ENCODE data around the gene RNASEH2A. TPM values are rescaled to one million over a fixed set of nuclear protein-coding genes. Genes with fewer than 3 reads are reported as not detected.
A peak's percentile ranks its signal among the peaks of the same experiment; 100 is the strongest.

The RNASEH2A gene
- total RNA-seq, 8 experiments from 2014 or later = 4.2 to 42.4 (median 12.3) TPM

DNA sequence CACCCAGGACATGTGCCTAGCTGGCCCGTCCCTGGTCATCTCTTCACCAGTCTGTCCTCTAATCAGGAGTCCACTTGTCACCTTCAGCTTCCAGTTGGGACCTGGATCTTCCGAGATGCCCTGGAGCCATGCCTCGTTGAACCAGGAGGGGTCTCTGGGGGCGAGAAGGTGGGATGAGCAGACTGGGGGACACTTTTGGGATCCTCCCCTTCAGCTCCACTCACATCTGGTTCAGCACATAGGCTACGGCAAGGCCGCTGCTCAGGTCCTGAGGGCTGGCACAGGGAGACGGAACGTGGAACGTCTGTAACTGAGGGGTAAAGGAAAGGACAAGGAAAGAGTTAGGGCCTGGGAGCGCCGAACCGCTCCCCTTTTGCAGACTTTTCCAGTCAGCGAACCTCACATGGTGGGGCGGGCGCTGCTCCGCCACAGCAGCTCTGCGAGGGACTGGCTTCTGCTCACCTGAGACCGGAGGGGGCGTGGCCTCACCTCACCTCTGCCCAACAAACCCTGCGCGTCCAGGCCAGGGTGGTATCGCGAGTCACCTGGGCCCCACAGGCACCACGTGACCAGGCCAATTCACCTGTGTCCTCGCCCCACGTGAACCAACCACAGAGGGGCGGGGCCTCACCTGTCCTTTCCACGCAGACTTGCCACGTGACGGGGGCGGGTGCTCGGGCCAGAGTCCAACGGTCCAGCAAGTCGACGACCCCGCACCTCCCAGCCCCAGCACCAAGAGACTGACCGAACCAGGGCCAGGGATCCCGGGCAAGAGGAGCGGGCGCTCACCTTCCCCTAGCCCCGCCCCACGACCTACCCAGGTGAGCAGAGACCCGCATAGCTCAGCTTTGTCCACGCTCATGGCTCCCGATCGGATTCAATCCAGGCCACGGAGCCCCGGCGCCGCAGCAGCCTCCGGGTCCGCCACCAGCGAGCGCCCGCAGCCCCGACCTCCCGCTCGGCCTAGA lies 31.5 kb upstream of the RNASEH2A start, which contains the start of gene HOOK2:
TSS of gene HOOK2 (minus strand) at position 965 of the 968 bp plus-strand sequence. CDS start at position 862, 103 bp downstream.
- H3K27ac ChIP-seq = peak within 1 kb of the TSS; percentile 37 to 40
- in situ Hi-C loops (cut with MboI; ENCODE audit: low pct_unique_long_range_greater_than_20kb in 2 of 9, low sequenced_read_pairs in 9 of 9, unreplicated experiment in 9 of 9) = no loop called here
- H3K4me1 ChIP-seq (replicated peaks in 1 of 2) = peaks cover 21 to 26% of the 10 kb centered on the region in 2 donors
- 60 to 100% methylated on average over 1 of the region's 58 CpGs; no CpG with 5 or more reads in 8 of the 10 experiments for whole genome bisulfite sequencing, 10 experiments
- ATAC-seq (replicated peaks in 6 of 8) = no peak
- H3K4me3 ChIP-seq = peak within 1 kb of the TSS; percentile 60 to 81 (median 77)

GRCh38 chr19:12777217-12778016 lies 29.0 kb upstream of the RNASEH2A start:
- Histone ChIP-seq H3K4me1 (replicated peaks in 1 of 2) (peaks cover 23 to 29% of the 10 kb centered on the region in 2 donors), H3K27ac (peak overlapping the region; percentile 51 to 60), H3K4me3 (peak overlapping the region; percentile 21 to 34 (median 28))
- ATAC-seq (replicated peaks in 6 of 8) = peak; percentile 13 to 55 (median 48)
- 2 to 89% (median 24%) methylated on average over 3 to 8 of the region's 43 CpGs; no CpG with 5 or more reads in 3 of the 10 experiments for WGBS, 10 experiments
- in situ Hi-C loops (cut with MboI; ENCODE audit: low pct_unique_long_range_greater_than_20kb in 2 of 9, low sequenced_read_pairs in 9 of 9, unreplicated experiment in 9 of 9) = no loop called here

- H3K27ac ChIP-seq = peak overlapping the region; percentile 51 to 60
- H3K4me1 ChIP-seq (replicated peaks in 1 of 2) = peaks cover 28 to 33% of the 10 kb centered on the region in 2 donors
- H3K4me3 ChIP-seq = peak overlapping the region; percentile 21 to 34 (median 28)
- ATAC-seq (replicated peaks in 6 of 8) = peak; percentile 4 to 29 (median 16)
- in situ Hi-C loops (cut with MboI; ENCODE audit: low pct_unique_long_range_greater_than_20kb in 2 of 9, low sequenced_read_pairs in 9 of 9, unreplicated experiment in 9 of 9) = no loop called here
- 0 to 50% (median 10%) methylated on average over 3 to 13 of the region's 44 CpGs; no CpG with 5 or more reads in 5 of the 10 experiments for WGBS, 10 experiments
Measured at GRCh38 chr19:12778017-12778904, 28.1 kb upstream of the RNASEH2A start.

DNA sequence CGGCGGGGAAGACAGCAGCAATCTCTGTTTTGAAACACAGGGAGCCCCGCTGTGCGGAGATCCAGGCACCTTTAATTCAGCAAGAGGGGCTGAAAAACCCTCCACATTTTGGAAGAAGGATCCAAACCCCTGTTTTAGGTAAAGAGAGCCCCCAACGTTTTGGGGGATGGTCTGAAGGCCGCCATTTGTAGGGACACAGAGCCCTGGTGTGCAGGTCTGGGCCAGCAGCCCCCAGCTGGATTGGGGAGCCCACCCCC lies 27.6 kb upstream of the RNASEH2A start:
- 0 to 39% (median 8%) methylated on average over 1 to 4 of the region's 6 CpGs; no CpG with 5 or more reads in 6 of the 10 experiments for WGBS, 10 experiments
- in situ Hi-C loops (cut with MboI; ENCODE audit: low pct_unique_long_range_greater_than_20kb in 2 of 9, low sequenced_read_pairs in 9 of 9, unreplicated experiment in 9 of 9) = no loop called here
- H3K4me1 ChIP-seq (replicated peaks in 1 of 2) = peaks cover 34 to 39% of the 10 kb centered on the region in 2 donors

DNA sequence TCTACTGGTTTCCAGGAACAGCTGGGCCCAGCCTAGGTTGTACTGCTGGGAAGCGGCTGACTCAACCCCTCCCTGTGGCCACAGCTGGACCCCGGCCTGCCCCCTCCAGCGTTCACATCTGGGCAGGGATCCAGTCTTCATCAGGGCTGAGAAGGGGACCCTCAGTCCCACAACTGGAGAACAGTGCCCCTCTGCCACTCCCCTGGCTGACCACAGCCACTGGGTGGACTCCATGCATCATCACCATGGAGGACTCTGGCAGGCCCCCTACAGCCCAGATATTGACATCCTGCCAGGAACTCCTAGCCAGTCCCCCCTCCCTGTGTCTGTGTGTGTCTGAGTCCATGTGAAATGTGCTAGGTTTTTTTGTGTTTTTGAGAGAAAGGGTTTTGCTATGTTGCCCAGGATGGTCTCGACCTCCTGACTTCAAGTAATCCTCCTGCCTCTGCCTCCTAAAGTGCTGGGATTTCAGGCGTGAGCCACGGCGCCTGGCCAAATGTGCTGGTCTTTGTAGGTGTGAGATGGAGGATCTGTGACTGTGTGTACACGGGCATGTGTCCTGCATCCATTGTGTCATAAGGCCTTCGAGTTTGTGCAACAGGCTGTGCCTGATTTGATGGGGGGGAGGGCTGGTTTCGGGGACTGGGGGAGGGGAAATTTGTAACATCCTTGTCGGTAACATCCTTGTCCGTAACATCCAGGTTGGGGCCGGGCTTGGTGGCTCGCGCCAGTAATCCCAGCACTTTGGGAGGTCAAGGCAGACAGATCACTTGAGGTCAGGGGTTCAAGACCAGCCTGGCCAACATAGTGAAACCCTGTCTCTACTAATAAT lies 27.0 kb upstream of the RNASEH2A start:
- Histone ChIP-seq H3K4me1 (replicated peaks in 1 of 2) (peaks cover 39 to 45% of the 10 kb centered on the region in 2 donors), H3K4me3 (no peak overlapping the region), H3K27ac (peak overlapping the region in 1 of 2 donors; percentile 4)
- in situ Hi-C loops (cut with MboI; ENCODE audit: low pct_unique_long_range_greater_than_20kb in 2 of 9, low sequenced_read_pairs in 9 of 9, unreplicated experiment in 9 of 9) = no loop called here
- peak in 3 of 8 experiments; percentile 19 to 28 (median 24) for ATAC-seq (replicated peaks in 6 of 8)
- WGBS, 10 experiments = 0 to 71% (median 65%) methylated on average over 1 to 6 of the region's 15 CpGs; no CpG with 5 or more reads in 4 of the 10 experiments

More for the DNA sequence above, 27.6 kb upstream of the RNASEH2A start:
- peak overlapping the region in 1 of 2 donors; percentile 4 for H3K27ac ChIP-seq
- ATAC-seq (replicated peaks in 6 of 8) = no peak
- H3K4me3 ChIP-seq = no peak overlapping the region

- Histone ChIP-seq H3K4me1 (replicated peaks in 1 of 2) (peaks cover 44 to 53% of the 10 kb centered on the region in 2 donors), H3K27ac (peak overlapping the region; percentile 11 to 31), H3K4me3 (peak overlapping the region; percentile 11 to 31 (median 28))
- in situ Hi-C loops (cut with MboI; ENCODE audit: low pct_unique_long_range_greater_than_20kb in 2 of 9, low sequenced_read_pairs in 9 of 9, unreplicated experiment in 9 of 9) = no loop called here
- WGBS, 10 experiments = 0 to 49% methylated on average over 3 to 8 of the region's 12 CpGs; no CpG with 5 or more reads in 8 of the 10 experiments
- no peak for ATAC-seq (replicated peaks in 6 of 8)
Measured at GRCh38 chr19:12782174-12782423, 24.3 kb upstream of the RNASEH2A start.

- Histone ChIP-seq H3K4me1 (replicated peaks in 1 of 2) (peaks cover 44 to 50% of the 10 kb centered on the region in 2 donors), H3K4me3 (peak overlapping the region; percentile 11 to 31 (median 28)), H3K27ac (peak overlapping the region; percentile 31 to 53)
- 0% methylated on average over 1 of the region's 88 CpGs; no CpG with 5 or more reads in 9 of the 10 experiments for WGBS, 10 experiments
- ATAC-seq (replicated peaks in 6 of 8) = peak; percentile 5 to 73 (median 67)
- in situ Hi-C loops (cut with MboI; ENCODE audit: low pct_unique_long_range_greater_than_20kb in 2 of 9, low sequenced_read_pairs in 9 of 9, unreplicated experiment in 9 of 9) = no loop called here
Measured at GRCh38 chr19:12782424-12783290, 23.7 kb upstream of the RNASEH2A start.

DNA sequence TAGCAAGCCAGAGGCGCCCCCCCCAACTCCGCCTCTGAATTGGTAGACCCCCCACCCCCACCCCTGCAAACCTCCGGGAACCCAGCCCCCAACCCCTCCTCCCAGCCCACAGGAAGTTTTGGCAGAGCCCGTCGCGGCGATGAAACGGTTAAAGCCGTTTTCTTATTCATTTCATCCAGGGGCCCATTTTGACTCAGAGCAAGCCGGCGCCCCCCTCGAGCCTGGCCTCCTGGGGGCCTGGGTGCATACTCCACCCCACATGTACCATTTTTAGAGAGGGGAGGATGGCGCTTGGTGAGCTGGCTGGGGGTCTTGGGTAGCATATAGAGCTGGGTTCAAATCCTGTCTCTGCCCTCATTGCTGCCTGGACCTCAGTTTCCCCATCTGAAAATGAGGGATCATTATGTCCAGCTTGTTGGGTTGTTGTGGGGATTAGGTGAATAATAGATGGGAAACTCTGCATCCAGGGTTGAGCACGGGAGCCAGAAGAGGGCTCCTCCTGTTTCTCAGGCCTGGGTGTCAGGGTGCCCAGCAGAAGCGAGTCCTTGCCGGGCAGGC lies 23.0 kb upstream of the RNASEH2A start:
- H3K27ac ChIP-seq = peak overlapping the region in 1 of 2 donors; percentile 53
- 18 to 20% methylated on average over 1 to 6 of the region's 16 CpGs; no CpG with 5 or more reads in 8 of the 10 experiments for WGBS, 10 experiments

DNA sequence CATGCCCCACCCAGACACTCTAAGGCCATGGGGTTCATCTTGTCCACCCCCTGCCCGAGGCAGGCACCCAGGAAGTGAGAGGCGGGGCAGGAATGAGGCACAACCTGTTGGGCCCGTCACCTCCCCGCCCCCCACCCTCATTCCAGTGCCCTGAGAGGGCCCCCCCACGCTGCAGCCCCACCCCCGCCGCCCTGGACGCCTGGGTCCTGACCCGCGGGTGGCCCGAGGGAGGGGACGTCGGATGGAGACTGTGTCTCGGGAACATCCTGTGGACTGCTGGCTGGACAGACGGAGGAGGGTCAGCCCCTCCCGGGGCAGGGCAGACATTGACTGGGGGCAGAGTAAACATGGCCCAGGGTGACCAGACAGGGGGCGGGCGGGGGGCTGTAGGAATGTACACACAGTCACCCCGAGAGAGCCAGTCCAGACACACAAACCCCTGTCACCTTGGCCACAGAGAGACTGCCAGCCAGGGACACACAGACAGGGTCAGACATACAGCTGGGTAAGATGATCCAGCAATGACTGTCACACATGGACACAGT lies 22.5 kb upstream of the RNASEH2A start:
- peaks cover 39 to 46% of the 10 kb centered on the region in 2 donors for H3K4me1 ChIP-seq (replicated peaks in 1 of 2)
- H3K27ac ChIP-seq = peak overlapping the region in 1 of 2 donors; percentile 39
- H3K4me3 ChIP-seq = no peak overlapping the region
- in situ Hi-C loops (cut with MboI; ENCODE audit: low pct_unique_long_range_greater_than_20kb in 2 of 9, low sequenced_read_pairs in 9 of 9, unreplicated experiment in 9 of 9) = no loop called here
- no peak for ATAC-seq (replicated peaks in 6 of 8)
- WGBS, 10 experiments = no CpG with 5 or more reads among the region's 19 CpGs

More for the DNA sequence above, 23.0 kb upstream of the RNASEH2A start:
- in situ Hi-C loops (cut with MboI; ENCODE audit: low pct_unique_long_range_greater_than_20kb in 2 of 9, low sequenced_read_pairs in 9 of 9, unreplicated experiment in 9 of 9) = no loop called here
- ATAC-seq (replicated peaks in 6 of 8) = no peak
- peaks cover 39 to 46% of the 10 kb centered on the region in 2 donors for H3K4me1 ChIP-seq (replicated peaks in 1 of 2)
- H3K4me3 ChIP-seq = peak overlapping the region in 4 of 5 donors; percentile 27 to 31 (median 28)

GRCh38 chr19:12784394-12784870 lies 22.0 kb upstream of the RNASEH2A start:
- WGBS, 10 experiments = 44 to 91% (median 82%) methylated on average over 1 to 7 of the region's 10 CpGs; no CpG with 5 or more reads in 4 of the 10 experiments
- Histone ChIP-seq H3K27ac (peak overlapping the region in 1 of 2 donors; percentile 39), H3K4me1 (replicated peaks in 1 of 2) (peaks cover 39 to 46% of the 10 kb centered on the region in 2 donors), H3K4me3 (no peak overlapping the region)
- no peak for ATAC-seq (replicated peaks in 6 of 8)
- in situ Hi-C loops (cut with MboI; ENCODE audit: low pct_unique_long_range_greater_than_20kb in 2 of 9, low sequenced_read_pairs in 9 of 9, unreplicated experiment in 9 of 9) = no loop called here

All from motor neuron (in vitro differentiated cells).